H1 (cell line): ENCODE measurements around the gene CRACDL. TPM values are rescaled to one million over a fixed set of nuclear protein-coding genes. Genes with fewer than 3 reads are reported as not detected.

Experiments
- CHD7 ChIP-seq: fragments of 300-600 bp; sonication (generic); IDR thresholded peaks from 2 replicates; pipeline ENCODE4 v1.7.1; 2012; ENCODE audit warnings: low read length, moderate library complexity, mild to moderate bottlenecking, inconsistent platforms; ENCODE audit not compliant: insufficient replicate concordance
- CREB1 ChIP-seq: IDR thresholded peaks from 2 replicates; pipeline ENCODE4 v1.6.1; 2012; ENCODE audit warnings: inconsistent platforms
- E2F6 ChIP-seq: IDR thresholded peaks from 2 replicates; pipeline ENCODE4 v1.6.1; 2012; ENCODE audit warnings: inconsistent platforms
- SIRT6 ChIP-seq: IDR thresholded peaks from one replicate; pipeline ENCODE4 v1.7.1; 2012; ENCODE audit warnings: low read length, inconsistent platforms
- SP1 ChIP-seq: IDR thresholded peaks from 2 replicates; pipeline ENCODE4 v1.6.1; 2011; ENCODE audit warnings: low read depth, low read length
- SRF ChIP-seq: IDR thresholded peaks from 2 replicates; pipeline ENCODE4 v1.6.1; 2011; ENCODE audit warnings: mild to moderate bottlenecking, low read depth, low read length, moderate library complexity
- polyA plus RNA-seq, 7 experiments: library from polyadenylated mRNA; depleted of rRNA in 3 of 7; stranded (reverse) in 5 of 7; unstranded in 2 of 7; fragments of >200 nt in 5 of 7; fragments of 200-250 nt in 2 of 7; gene quantifications; 1 replicate in 5 of 7; 2 replicates in 1 of 7; 4 replicates in 1 of 7; pipeline versions ENCODE4 v1.2.1 to v1.2.3, GENCODE V29; 2011 to 2013; ENCODE audit warnings: missing spikeins in 2 of 7, mixed read lengths in 2 of 7
- total RNA-seq: library from RNA; stranded (reverse); fragmentation: NEBNext Ultra II Directional; extraction: Animal tissue kit (Norgen Biotek cat#: 25700); gene quantifications from 2 replicates; pipeline ENCODE4 v1.2.1, GENCODE V29; 2021

CRACDL gene
- total and polyA plus RNA-seq, 2 of the 8 experiments (the other 6 are each of a cell fraction or from before 2014, with no cell fraction given) = 0.07 to 0.38 TPM

GRCh38 chr2:98867539-98868309 is 68.3 kb downstream of the CRACDL start (continued):
- TF ChIP-seq CHD7 (no peak), SP1 (no peak), CREB1 (no peak), SIRT6 (no peak), SRF (no peak), E2F6 (no peak)
